MM.1S (cell line): ENCODE results near the gene TNIP1.

Experiments used
- DNase-seq: peaks from one replicate; pipeline ENCODE4 v3.0.0-alpha.2; 2015
- H2AFZ ChIP-seq: fragments of 300-600 bp; sonication (generic); 2 replicates; pipeline ENCODE4 v1.6.0; 2016; ENCODE audit warnings: antibody characterized with exemption, low read length
- H3F3A ChIP-seq: fragments of 300-600 bp; sonication (generic); 2 replicates; pipeline ENCODE4 v1.6.1; 2016; ENCODE audit warnings: mild to moderate bottlenecking, antibody characterized with exemption, low read length, moderate library complexity, mixed read lengths; ENCODE audit not compliant: insufficient read depth
- H3K27ac ChIP-seq: fragments of 300-600 bp; sonication (generic); 2 replicates; pipeline ENCODE4 v1.5.1; 2016; ENCODE audit warnings: mild to moderate bottlenecking, low read length
- H3K27me3 ChIP-seq: fragments of 300-600 bp; sonication (generic); replicated peaks from 2 replicates; pipeline ENCODE4 v1.6.0; 2016; ENCODE audit warnings: low read length; ENCODE audit not compliant: insufficient read depth
- H3K36me3 ChIP-seq: fragments of 300-600 bp; sonication (generic); replicated peaks from 2 replicates; pipeline ENCODE4 v1.6.1; 2016; ENCODE audit warnings: mild to moderate bottlenecking, low read length, mixed read lengths; ENCODE audit not compliant: insufficient read depth
- H3K4me1 ChIP-seq: fragments of 300-600 bp; sonication (generic); 2 replicates; pipeline ENCODE4 v1.6.1; 2016; ENCODE audit warnings: low read length, mixed read lengths
- H3K4me2 ChIP-seq: fragments of 300-600 bp; sonication (generic); 2 replicates; pipeline ENCODE4 v1.6.0; 2016; ENCODE audit warnings: low read depth, low read length
- H3K4me3 ChIP-seq: fragments of 300-600 bp; sonication (generic); 2 replicates; pipeline ENCODE4 v1.5.1; 2016; ENCODE audit warnings: low read length, mixed read lengths
- H3K79me2 ChIP-seq: fragments of 300-600 bp; sonication (generic); 2 replicates; pipeline ENCODE4 v1.6.1; 2016; ENCODE audit warnings: mixed run types, low read length, mixed read lengths
- H3K9ac ChIP-seq: fragments of 300-600 bp; sonication (generic); 2 replicates; pipeline ENCODE4 v1.6.1; 2016; ENCODE audit warnings: low read length, mixed read lengths
- H3K9me2 ChIP-seq: fragments of 300-600 bp; sonication (generic); replicated peaks from 2 replicates; pipeline ENCODE4 v1.6.1; 2016; ENCODE audit warnings: mild to moderate bottlenecking, low read length, mixed read lengths; ENCODE audit not compliant: insufficient read depth
- H3K9me3 ChIP-seq: fragments of 300-600 bp; sonication (generic); replicated peaks from 2 replicates; pipeline ENCODE4 v1.6.1; 2016; ENCODE audit warnings: mild to moderate bottlenecking, low read length, mixed read lengths; ENCODE audit not compliant: insufficient read depth
- H4K20me1 ChIP-seq: fragments of 300-600 bp; sonication (generic); 2 replicates; pipeline ENCODE4 v1.6.1; 2016; ENCODE audit warnings: mild to moderate bottlenecking, low read length, moderate library complexity, mixed read lengths; ENCODE audit not compliant: insufficient read depth
- CTCF ChIP-seq: fragments of 300-600 bp; sonication (generic); IDR thresholded peaks from 2 replicates; pipeline ENCODE4 v1.5.1; 2016; ENCODE audit warnings: antibody characterized with exemption, low read length, mixed read lengths
- EZH2 ChIP-seq: fragments of 300-600 bp; sonication (generic); optimal IDR thresholded peaks from 2 replicates; pipeline ENCODE3; 2017; ENCODE audit warnings: low read depth, mild to moderate bottlenecking, antibody characterized with exemption, low read length, mixed read lengths
- EZH2phosphoT487 ChIP-seq: fragments of 300-600 bp; sonication (generic); IDR thresholded peaks from 2 replicates; pipeline ENCODE4 v1.6.1; 2018; ENCODE audit warnings: antibody characterized with exemption, low read length

TNIP1 gene

GRCh38 chr5:151038801-151039238 lies 42.0 kb downstream of the TNIP1 start:
- Histone ChIP-seq H3K9ac (no peak overlapping the region), H3K36me3 (peaks cover 5% of the 10 kb centered on the region), H4K20me1 (no peaks in the 10 kb centered on the region), H3K9me2 (no peaks in the 10 kb centered on the region), H3K79me2 (no peaks in the 10 kb centered on the region), H2AFZ (no peak overlapping the region), H3K4me1 (no peaks in the 10 kb centered on the region), H3K27ac (no peak overlapping the region), H3F3A (no peaks in the 10 kb centered on the region), H3K9me3 (no peaks in the 10 kb centered on the region), H3K4me2 (no peak overlapping the region), H3K27me3 (no peaks in the 10 kb centered on the region), H3K4me3 (no peak overlapping the region)
- TF ChIP-seq EZH2 (no peak), CTCF (no peak), EZH2phosphoT487 (no peak)
- DNase-seq, result no peak

- Histone ChIP-seq H3K36me3 (peaks cover 5% of the 10 kb centered on the region), H3K4me3 (no peak overlapping the region), H3K4me1 (no peaks in the 10 kb centered on the region), H4K20me1 (no peaks in the 10 kb centered on the region), H3K9ac (no peak overlapping the region), H3K27me3 (no peaks in the 10 kb centered on the region), H3K4me2 (no peak overlapping the region), H3F3A (no peaks in the 10 kb centered on the region), H3K27ac (no peak overlapping the region), H3K9me2 (no peaks in the 10 kb centered on the region), H3K9me3 (no peaks in the 10 kb centered on the region), H2AFZ (no peak overlapping the region), H3K79me2 (no peaks in the 10 kb centered on the region)
- TF ChIP-seq CTCF, result no peak
- TF ChIP-seq EZH2phosphoT487, result no peak
- TF ChIP-seq EZH2, result no peak
- no peak for DNase-seq
Measured at GRCh38 chr5:151038412-151038745, 42.5 kb downstream of the TNIP1 start.

GRCh38 chr5:151037561-151038411 lies 43.0 kb downstream of the TNIP1 start:
- no peak for DNase-seq
- Histone ChIP-seq H3K4me3 (no peak overlapping the region), H3K27ac (no peak overlapping the region), H4K20me1 (no peaks in the 10 kb centered on the region), H3K9me3 (no peaks in the 10 kb centered on the region), H3K9ac (no peak overlapping the region), H3K79me2 (no peaks in the 10 kb centered on the region), H3K36me3 (peaks cover 5% of the 10 kb centered on the region), H3K4me2 (no peak overlapping the region), H3K4me1 (no peaks in the 10 kb centered on the region), H3K27me3 (no peaks in the 10 kb centered on the region), H3F3A (no peaks in the 10 kb centered on the region), H2AFZ (no peak overlapping the region), H3K9me2 (no peaks in the 10 kb centered on the region)
- no peak for TF ChIP-seq CTCF
- TF ChIP-seq EZH2, result no peak
- TF ChIP-seq EZH2phosphoT487, result no peak
